Measurements from ENCODE around the gene MAT2A.
A peak's percentile ranks its signal among the peaks of the same experiment; 100 is the strongest.

The MAT2A gene

DNA sequence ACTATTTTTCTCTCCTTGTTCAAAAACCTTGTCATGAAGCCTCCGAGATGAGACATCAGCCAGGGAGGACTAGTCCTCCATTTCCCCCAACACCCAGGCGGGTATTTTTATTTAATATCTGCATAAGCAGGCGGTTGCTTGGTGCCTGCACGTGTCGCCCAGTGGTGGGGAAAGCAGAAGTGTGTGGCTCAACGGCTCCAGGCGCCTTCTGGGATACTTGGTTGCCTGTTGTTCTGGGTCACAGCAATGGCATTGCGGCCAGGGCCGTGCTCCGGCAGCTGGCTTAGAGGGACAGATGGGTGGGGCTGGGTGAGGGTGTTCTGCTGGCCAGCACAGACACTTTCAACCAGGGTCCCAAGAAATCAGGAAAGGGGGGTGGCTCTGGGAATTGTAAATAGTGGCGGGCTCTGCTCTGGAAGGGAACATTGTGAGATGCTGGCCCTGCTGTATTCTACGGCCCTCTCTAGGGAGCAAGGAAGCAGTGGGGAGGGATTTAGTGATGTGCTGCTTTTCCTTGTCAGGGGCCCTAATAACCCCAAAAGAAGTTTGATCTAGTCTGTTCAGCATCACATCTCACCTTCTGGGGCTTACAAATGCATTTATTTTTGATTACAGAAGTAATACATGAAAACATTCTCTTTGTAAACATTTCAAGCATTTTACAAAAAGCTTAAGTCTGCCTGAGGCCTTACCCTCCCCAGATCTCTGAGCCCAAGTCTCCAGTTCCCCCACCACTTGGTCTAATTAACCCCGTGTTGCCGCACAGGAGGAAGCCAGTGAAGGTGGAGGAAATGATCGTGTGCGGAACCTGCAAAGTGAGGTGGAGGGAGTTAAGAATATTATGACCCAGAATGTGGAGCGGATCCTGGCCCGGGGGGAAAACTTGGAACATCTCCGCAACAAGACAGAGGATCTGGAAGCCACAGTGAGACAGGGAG is 39.5 kb downstream of the MAT2A start:
- Histone ChIP-seq H3K27me3 (ENCODE audit: control insufficient read depth, insufficient read depth, low read length, poor library complexity, severe bottlenecking) (peaks cover 15% of the 10 kb centered on the region), H3K4me1 (ENCODE audit: control insufficient read depth, insufficient read depth, low read length) (peaks cover 27% of the 10 kb centered on the region), H3K9me3 (ENCODE audit: control insufficient read depth, low read length) (no peaks in the 10 kb centered on the region), H3K27ac (ENCODE audit: insufficient read depth, low read depth, low read length, poor library complexity, severe bottlenecking) (peak overlapping the region; percentile 39), H3K36me3 (ENCODE audit: control insufficient read depth, insufficient read depth, low read length) (no peaks in the 10 kb centered on the region), H3K4me3 (ENCODE audit: insufficient read depth, low read depth, low read length) (no peak overlapping the region)
- WGBS, 2 experiments = 64 to 65% methylated on average over 19 of the region's 19 CpGs

DNA sequence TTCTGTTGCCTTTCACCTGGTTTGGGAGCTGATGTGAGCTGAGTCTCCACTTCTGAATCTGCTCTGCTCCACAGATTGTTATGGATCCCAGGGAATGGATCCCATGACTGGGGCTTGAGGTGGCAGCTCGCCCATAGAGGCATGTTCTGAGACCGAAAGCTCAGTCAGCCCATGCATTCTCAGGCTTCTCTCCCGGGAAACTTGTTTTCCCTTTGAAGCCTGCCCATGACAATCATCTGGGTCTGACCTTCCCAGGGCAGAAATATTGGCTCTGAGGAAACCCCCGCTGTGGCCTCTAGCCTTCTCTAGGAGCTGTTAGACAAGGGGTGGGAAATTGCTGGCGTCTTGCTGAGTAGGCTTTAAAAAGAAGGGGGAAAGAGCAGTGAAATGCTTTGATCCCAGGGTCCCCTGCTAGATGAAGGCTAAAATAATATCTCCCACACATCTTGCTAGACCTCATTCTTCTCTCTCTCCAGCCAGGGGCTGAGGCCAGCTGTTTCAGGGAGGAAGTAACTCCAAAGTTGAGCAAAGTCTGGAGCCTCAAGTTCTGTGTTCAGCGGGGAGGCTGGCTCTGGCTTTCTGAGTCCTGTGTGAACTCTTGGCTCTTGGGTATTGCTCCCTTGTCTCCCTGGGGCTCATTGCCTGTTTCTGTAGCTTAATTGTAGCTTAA is 40.4 kb downstream of the MAT2A start:
- peaks cover 24% of the 10 kb centered on the region for H3K27me3 ChIP-seq (ENCODE audit: control insufficient read depth, insufficient read depth, low read length, poor library complexity, severe bottlenecking)
- H3K4me3 ChIP-seq (ENCODE audit: insufficient read depth, low read depth, low read length) = no peak overlapping the region
- peaks cover 27% of the 10 kb centered on the region for H3K4me1 ChIP-seq (ENCODE audit: control insufficient read depth, insufficient read depth, low read length)
- WGBS, 2 experiments = 19 to 27% methylated on average over 6 of the region's 6 CpGs
- H3K9me3 ChIP-seq (ENCODE audit: control insufficient read depth, low read length) = no peaks in the 10 kb centered on the region
- H3K36me3 ChIP-seq (ENCODE audit: control insufficient read depth, insufficient read depth, low read length) = no peaks in the 10 kb centered on the region
- H3K27ac ChIP-seq (ENCODE audit: insufficient read depth, low read depth, low read length, poor library complexity, severe bottlenecking) = peak overlapping the region; percentile 52

DNA sequence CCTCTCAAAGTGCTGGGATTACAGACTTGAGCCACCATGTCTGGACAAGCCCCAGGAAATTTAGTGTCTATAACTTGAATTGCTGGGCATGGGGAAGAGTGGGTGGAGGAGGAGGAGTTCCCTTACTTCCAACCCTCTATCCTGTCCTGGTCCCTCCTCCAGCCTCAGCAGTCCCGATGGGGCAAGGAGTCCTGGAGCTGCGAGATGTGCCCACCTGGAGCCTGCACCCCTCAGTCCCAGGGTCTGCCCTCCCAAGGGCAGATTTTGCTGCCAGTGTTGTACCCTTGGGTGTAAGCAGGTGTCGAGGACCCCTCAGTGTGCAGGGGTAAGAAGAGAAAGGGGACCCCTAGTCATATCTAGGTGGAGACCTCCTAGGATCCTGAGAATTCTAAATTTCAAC is 41.2 kb downstream of the MAT2A start:
- Histone ChIP-seq H3K27me3 (ENCODE audit: control insufficient read depth, insufficient read depth, low read length, poor library complexity, severe bottlenecking) (peaks cover 32% of the 10 kb centered on the region), H3K9me3 (ENCODE audit: control insufficient read depth, low read length) (no peaks in the 10 kb centered on the region), H3K36me3 (ENCODE audit: control insufficient read depth, insufficient read depth, low read length) (no peaks in the 10 kb centered on the region), H3K4me1 (ENCODE audit: control insufficient read depth, insufficient read depth, low read length) (peaks cover 27% of the 10 kb centered on the region), H3K4me3 (ENCODE audit: insufficient read depth, low read depth, low read length) (no peak overlapping the region), H3K27ac (ENCODE audit: insufficient read depth, low read depth, low read length, poor library complexity, severe bottlenecking) (no peak overlapping the region)
- 85 to 90% methylated on average over 3 of the region's 3 CpGs for WGBS, 2 experiments

DNA sequence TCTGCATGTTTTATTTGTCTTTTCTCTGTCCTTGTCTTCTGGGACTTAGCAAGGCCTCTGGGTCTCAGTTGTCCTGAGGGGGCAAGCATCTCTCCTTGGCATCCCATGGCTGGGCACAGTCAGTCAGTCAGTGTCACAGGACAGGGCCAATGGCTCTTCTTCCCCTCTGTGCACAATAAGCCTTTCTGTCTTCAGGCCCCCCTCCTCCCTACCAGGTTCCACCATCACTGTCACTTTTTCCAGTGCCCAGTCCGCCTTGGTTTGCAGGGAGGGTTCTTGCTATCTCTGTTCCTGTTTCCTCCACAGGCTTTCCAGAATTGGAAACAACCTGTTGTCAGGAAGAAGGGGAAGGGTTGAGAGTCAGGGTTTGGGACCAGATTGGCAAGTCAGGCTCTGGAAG is 43.5 kb downstream of the MAT2A start:
- Histone ChIP-seq H3K4me3 (ENCODE audit: insufficient read depth, low read depth, low read length) (no peak overlapping the region), H3K4me1 (ENCODE audit: control insufficient read depth, insufficient read depth, low read length) (peaks cover 27% of the 10 kb centered on the region), H3K9me3 (ENCODE audit: control insufficient read depth, low read length) (no peaks in the 10 kb centered on the region), H3K27me3 (ENCODE audit: control insufficient read depth, insufficient read depth, low read length, poor library complexity, severe bottlenecking) (peaks cover 39% of the 10 kb centered on the region), H3K36me3 (ENCODE audit: control insufficient read depth, insufficient read depth, low read length) (no peaks in the 10 kb centered on the region), H3K27ac (ENCODE audit: insufficient read depth, low read depth, low read length, poor library complexity, severe bottlenecking) (no peak overlapping the region)
- WGBS, 2 experiments = 85 to 91% methylated on average over 1 of the region's 1 CpG

DNA sequence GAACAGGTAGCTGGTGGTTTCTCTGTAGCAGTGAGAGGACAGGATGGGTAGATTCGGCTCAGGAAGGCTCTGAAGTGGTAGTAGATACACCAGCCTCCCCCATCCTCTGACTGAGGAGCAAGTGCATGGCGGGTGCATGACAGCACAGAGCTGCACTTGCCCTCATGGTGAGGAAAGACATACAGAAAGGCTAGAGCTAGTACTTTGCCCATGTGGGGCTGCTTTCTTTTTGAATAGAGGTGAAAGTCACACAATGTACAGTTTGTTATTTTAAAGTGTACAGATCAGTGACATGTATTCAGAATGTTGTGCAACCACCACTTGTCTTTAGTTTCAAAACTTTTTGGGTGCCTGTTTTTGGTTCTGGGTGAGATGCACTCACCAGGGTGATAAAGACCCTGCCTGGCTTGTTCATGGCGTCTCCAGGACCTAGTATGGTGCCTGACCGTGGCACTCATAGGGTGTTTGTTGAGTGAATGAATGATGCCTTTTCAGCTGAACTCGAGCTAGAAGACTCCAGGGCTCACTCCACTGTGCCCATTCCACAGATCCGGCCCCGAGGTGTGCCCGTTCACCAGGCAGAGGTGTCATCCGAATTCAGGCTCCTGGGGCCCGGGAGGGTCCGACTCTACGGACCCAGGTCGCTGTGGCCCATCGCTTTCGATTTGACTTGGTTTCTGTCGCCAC is 44.8 kb downstream of the MAT2A start:
- Histone ChIP-seq H3K9me3 (ENCODE audit: control insufficient read depth, low read length) (no peaks in the 10 kb centered on the region), H3K36me3 (ENCODE audit: control insufficient read depth, insufficient read depth, low read length) (no peaks in the 10 kb centered on the region), H3K4me1 (ENCODE audit: control insufficient read depth, insufficient read depth, low read length) (peaks cover 15% of the 10 kb centered on the region), H3K27me3 (ENCODE audit: control insufficient read depth, insufficient read depth, low read length, poor library complexity, severe bottlenecking) (peaks cover 35% of the 10 kb centered on the region), H3K4me3 (ENCODE audit: insufficient read depth, low read depth, low read length) (no peak overlapping the region), H3K27ac (ENCODE audit: insufficient read depth, low read depth, low read length, poor library complexity, severe bottlenecking) (no peak overlapping the region)
- WGBS, 2 experiments = 70 to 72% methylated on average over 16 of the region's 16 CpGs

DNA sequence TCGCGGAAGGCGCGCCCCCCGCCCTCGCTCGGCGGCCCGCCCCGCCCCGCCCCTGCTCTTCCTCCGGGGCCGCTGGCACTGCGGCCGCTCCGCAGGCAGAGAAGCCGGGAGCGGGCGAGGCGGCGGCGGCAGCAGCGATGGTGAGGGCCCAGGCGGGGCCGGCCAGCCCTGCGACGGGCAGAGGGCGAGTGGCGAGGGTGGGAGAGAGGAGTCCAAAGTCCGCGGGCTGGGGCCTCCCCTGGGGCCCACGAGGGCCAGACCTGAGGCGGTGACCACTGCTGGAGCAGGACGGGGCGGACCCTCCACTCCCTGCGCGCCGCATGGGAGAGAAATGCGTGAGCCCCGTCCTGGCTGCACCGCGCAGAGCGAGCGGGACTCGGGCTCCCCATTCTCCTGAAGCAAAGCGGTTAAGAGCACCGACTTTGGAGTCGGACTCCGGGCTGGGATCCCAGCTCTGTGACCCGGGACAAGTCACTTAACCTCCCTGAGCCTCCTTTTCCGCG is 45.4 kb downstream of the MAT2A start, which contains the start of gene VAMP5:
VAMP5 (plus strand) TSS at position 78 of the 503 bp plus-strand sequence; CDS start at position 138, 60 bp downstream.
- Histone ChIP-seq H3K36me3 (ENCODE audit: control insufficient read depth, insufficient read depth, low read length) (no peaks in the 10 kb centered on the region), H3K27ac (ENCODE audit: insufficient read depth, low read depth, low read length, poor library complexity, severe bottlenecking) (no peak within 1 kb of the TSS), H3K9me3 (ENCODE audit: control insufficient read depth, low read length) (no peaks in the 10 kb centered on the region), H3K4me3 (ENCODE audit: insufficient read depth, low read depth, low read length) (peak within 1 kb of the TSS; percentile 10), H3K4me1 (ENCODE audit: control insufficient read depth, insufficient read depth, low read length) (peaks cover 9% of the 10 kb centered on the region), H3K27me3 (ENCODE audit: control insufficient read depth, insufficient read depth, low read length, poor library complexity, severe bottlenecking) (peaks cover 35% of the 10 kb centered on the region)
- WGBS, 2 experiments = 52 to 54% methylated on average over 52 of the region's 52 CpGs

DNA sequence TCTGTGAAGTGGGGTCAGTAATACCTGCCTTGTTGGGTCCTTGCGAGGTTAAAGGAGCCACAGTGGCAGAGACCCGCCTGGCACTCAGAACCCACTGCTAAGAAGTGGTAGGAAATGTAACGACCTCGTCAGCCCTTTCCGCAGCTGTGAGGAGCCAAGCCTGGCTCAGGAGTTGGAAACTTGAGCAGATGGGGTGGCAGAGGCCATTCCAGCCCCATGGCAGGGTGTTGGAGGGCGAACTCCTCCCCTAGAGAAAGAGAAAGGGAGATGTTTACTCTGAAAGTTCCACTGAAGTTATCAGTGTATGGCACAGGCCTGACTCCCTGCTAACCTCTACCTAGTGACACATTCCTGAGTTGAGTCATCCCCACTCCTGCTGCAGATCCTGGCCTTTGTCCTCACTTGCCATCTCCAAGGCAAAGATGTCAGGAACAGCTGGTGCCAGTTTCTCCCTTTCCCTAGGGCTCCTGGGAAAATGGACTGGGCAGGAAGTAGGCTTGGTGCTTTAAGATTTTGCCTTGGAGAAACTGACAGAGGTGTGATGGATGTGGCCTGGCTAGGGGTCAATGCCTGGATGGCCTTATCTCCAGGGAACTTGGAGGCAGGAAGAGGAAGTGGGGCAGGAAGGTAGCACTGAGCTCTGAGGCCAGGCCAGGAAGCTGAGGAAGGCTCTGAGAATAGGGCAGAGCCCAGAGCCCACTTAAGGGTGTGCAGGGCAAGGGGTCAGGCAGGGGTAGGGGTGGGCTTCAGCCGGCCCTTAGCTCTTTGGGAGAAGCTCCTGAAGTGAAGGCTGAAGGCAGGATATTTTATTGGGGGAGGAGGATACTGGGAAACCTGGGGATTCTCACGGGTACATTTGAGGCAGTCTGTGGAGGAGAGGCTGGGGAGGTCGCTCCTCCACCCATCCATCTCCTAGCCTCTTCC is 46.2 kb downstream of the MAT2A start:
- H3K27ac ChIP-seq (ENCODE audit: insufficient read depth, low read depth, low read length, poor library complexity, severe bottlenecking) = no peak overlapping the region
- peaks cover 1% of the 10 kb centered on the region for H3K4me1 ChIP-seq (ENCODE audit: control insufficient read depth, insufficient read depth, low read length)
- H3K27me3 ChIP-seq (ENCODE audit: control insufficient read depth, insufficient read depth, low read length, poor library complexity, severe bottlenecking) = peaks cover 35% of the 10 kb centered on the region
- peak overlapping the region; percentile 10 for H3K4me3 ChIP-seq (ENCODE audit: insufficient read depth, low read depth, low read length)
- no peaks in the 10 kb centered on the region for H3K36me3 ChIP-seq (ENCODE audit: control insufficient read depth, insufficient read depth, low read length)
- no peaks in the 10 kb centered on the region for H3K9me3 ChIP-seq (ENCODE audit: control insufficient read depth, low read length)
- 77 to 78% methylated on average over 9 of the region's 9 CpGs for WGBS, 2 experiments

DNA sequence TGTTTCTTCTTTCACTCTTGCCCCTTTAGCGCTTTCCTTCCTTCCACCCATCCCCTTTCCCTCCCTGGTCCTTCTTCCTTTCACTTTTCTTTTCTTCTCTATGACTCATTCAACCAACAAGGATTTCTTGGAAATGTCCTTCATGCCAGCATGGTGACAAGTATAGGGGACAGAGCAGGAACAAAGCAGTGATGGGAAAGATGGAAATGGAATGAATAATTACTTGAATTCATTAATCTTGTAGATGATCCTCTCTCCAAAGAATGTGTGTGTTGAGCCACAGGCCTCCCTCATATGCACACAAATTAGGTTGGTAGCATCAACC is 46.8 kb downstream of the MAT2A start:
- 81 to 89% methylated on average over 1 of the region's 1 CpG for WGBS, 2 experiments
- no peaks in the 10 kb centered on the region for H3K9me3 ChIP-seq (ENCODE audit: control insufficient read depth, low read length)
- H3K27ac ChIP-seq (ENCODE audit: insufficient read depth, low read depth, low read length, poor library complexity, severe bottlenecking) = no peak overlapping the region
- H3K4me1 ChIP-seq (ENCODE audit: control insufficient read depth, insufficient read depth, low read length) = no peaks in the 10 kb centered on the region
- peaks cover 35% of the 10 kb centered on the region for H3K27me3 ChIP-seq (ENCODE audit: control insufficient read depth, insufficient read depth, low read length, poor library complexity, severe bottlenecking)
- no peaks in the 10 kb centered on the region for H3K36me3 ChIP-seq (ENCODE audit: control insufficient read depth, insufficient read depth, low read length)
- H3K4me3 ChIP-seq (ENCODE audit: insufficient read depth, low read depth, low read length) = no peak overlapping the region

DNA sequence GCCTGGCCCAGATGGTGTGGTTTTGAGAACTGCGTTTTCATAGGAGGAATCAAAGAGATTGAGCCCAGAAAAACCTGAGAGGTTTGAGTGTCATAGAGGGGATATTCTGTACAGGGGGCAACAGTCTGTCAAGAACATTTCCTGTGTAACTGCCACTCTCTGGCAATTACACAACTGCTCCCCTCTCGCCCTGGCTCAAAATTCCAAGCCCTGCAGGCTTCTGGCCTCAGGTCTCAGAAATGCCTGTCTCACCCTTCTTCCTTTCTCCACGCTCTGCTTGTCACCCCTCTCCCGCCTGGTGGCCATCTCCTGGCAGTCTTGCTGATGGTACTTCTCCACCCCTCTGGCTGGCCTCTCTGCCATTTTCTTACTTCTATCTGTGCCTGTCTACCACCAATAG is 49.3 kb downstream of the MAT2A start:
- Histone ChIP-seq H3K4me1 (ENCODE audit: control insufficient read depth, insufficient read depth, low read length) (no peaks in the 10 kb centered on the region), H3K27ac (ENCODE audit: insufficient read depth, low read depth, low read length, poor library complexity, severe bottlenecking) (no peak overlapping the region), H3K9me3 (ENCODE audit: control insufficient read depth, low read length) (no peaks in the 10 kb centered on the region), H3K27me3 (ENCODE audit: control insufficient read depth, insufficient read depth, low read length, poor library complexity, severe bottlenecking) (peaks cover 31% of the 10 kb centered on the region), H3K4me3 (ENCODE audit: insufficient read depth, low read depth, low read length) (no peak overlapping the region), H3K36me3 (ENCODE audit: control insufficient read depth, insufficient read depth, low read length) (no peaks in the 10 kb centered on the region)
- 66 to 67% methylated on average over 4 of the region's 4 CpGs for WGBS, 2 experiments

Measured in ectodermal cell (in vitro differentiated cells).